Measurements from ENCODE around the gene U2AF2. TPM values are rescaled to one million over a fixed set of nuclear protein-coding genes. Genes with fewer than 3 reads are reported as not detected.
A peak's percentile ranks its signal among the peaks of the same experiment; 100 is the strongest.

U2AF2 gene
- total RNA-seq, 1 donor from 2014 or later: 143 TPM

DNA sequence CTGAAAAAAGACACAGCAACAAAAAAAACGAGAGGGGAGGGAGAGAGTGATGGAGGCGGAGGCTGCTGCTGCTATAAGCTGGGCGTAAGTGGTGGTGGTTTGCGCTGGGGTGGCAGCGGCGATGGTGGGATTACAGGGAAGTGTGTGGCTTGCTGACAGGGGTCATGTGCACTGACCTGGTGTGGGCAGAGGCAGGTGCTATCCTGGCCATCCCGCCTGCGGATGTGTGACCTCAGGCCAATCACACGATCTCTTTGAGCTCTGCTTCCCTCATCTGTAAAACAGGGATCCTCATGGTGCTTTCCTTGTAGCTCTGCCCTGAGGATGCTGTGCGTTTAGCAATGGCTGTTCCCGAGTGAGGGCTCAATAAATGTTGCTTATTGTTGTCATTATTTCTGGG lies 17.3 kb upstream of the U2AF2 start:
- no peaks in the 10 kb centered on the region for H3K9me3 ChIP-seq
- DNase-seq (no peak), ATAC-seq (no peak)
- H3K4me3 ChIP-seq: no peak overlapping the region
- TF ChIP-seq, protein P1, sequence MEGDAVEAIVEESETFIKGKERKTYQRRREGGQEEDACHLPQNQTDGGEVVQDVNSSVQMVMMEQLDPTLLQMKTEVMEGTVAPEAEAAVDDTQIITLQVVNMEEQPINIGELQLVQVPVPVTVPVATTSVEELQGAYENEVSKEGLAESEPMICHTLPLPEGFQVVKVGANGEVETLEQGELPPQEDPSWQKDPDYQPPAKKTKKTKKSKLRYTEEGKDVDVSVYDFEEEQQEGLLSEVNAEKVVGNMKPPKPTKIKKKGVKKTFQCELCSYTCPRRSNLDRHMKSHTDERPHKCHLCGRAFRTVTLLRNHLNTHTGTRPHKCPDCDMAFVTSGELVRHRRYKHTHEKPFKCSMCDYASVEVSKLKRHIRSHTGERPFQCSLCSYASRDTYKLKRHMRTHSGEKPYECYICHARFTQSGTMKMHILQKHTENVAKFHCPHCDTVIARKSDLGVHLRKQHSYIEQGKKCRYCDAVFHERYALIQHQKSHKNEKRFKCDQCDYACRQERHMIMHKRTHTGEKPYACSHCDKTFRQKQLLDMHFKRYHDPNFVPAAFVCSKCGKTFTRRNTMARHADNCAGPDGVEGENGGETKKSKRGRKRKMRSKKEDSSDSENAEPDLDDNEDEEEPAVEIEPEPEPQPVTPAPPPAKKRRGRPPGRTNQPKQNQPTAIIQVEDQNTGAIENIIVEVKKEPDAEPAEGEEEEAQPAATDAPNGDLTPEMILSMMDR (IDR thresholded peaks at IDR 0.05): no peak
- no peak overlapping the region for H3K27ac ChIP-seq
- H3K36me3 ChIP-seq: no peaks in the 10 kb centered on the region
- peaks cover 74% of the 10 kb centered on the region for H3K4me1 ChIP-seq
- no peaks in the 10 kb centered on the region for H3K27me3 ChIP-seq (ENCODE audit: low read depth)
- intact Hi-C loops (cut with DNase I): no loop called here

DNA sequence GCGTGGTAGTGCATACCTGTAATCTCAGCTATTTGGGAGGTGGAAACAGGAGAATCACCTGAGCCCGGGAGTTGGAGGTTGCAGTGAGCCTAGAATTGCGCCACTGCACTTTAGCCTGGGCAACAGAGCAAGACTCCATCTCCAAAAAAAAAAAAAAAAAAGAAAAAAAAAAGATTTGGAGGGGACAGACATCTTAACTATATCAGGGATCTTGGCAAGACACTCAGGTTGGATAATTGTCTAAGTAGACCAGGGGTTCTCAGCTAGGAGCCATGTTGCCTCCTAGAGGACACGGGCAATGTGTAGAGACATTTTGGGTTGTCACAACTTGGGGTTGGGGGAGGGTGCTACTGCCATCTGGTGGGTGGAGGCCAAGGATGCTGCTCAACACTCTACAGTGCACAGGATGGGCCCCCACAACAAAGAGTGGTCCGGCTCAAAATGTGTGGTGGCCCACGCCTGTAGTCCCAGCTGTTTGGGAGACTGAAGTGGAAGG lies 15.9 kb upstream of the U2AF2 start:
- DNase-seq: no peak
- intact Hi-C loops (cut with DNase I): no loop called here
- no peak for ATAC-seq
- TF ChIP-seq, protein P1 (IDR thresholded peaks at IDR 0.05): peak; percentile 42
- Histone ChIP-seq H3K4me3 (no peak overlapping the region), H3K9me3 (no peaks in the 10 kb centered on the region), H3K27ac (no peak overlapping the region), H3K4me1 (peaks cover 72% of the 10 kb centered on the region), H3K27me3 (ENCODE audit: low read depth) (no peaks in the 10 kb centered on the region), H3K36me3 (no peaks in the 10 kb centered on the region)

DNA sequence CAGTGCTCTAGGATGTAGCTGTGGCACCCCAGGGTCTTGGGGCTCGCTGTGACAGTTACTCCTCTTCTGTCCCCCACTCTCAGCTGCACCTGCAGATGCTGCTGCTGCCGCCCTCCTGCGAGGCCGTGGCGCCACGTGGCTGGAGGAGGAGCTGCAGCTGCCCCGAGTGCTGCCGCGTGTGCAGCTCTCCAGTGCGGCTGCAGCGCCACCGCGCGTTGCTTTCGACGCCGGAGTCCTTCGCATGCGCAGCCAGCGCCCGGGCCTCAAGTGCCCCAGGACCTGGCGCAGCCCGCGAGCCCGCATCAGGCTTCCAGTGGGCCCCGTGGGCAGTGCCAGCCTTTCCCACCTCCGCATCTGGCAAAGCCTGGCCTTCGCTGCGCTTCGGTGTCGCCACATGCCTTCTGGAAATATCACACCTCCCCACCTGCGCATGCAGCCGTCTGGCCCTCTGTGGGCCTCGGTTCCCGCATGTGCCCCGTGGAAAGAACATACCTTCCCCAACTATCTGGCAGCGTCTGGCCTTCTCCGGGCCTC lies 14.7 kb upstream of the U2AF2 start:
- H3K4me1 ChIP-seq: peaks cover 78% of the 10 kb centered on the region
- ATAC-seq: peak; percentile 47 to 55

DNA sequence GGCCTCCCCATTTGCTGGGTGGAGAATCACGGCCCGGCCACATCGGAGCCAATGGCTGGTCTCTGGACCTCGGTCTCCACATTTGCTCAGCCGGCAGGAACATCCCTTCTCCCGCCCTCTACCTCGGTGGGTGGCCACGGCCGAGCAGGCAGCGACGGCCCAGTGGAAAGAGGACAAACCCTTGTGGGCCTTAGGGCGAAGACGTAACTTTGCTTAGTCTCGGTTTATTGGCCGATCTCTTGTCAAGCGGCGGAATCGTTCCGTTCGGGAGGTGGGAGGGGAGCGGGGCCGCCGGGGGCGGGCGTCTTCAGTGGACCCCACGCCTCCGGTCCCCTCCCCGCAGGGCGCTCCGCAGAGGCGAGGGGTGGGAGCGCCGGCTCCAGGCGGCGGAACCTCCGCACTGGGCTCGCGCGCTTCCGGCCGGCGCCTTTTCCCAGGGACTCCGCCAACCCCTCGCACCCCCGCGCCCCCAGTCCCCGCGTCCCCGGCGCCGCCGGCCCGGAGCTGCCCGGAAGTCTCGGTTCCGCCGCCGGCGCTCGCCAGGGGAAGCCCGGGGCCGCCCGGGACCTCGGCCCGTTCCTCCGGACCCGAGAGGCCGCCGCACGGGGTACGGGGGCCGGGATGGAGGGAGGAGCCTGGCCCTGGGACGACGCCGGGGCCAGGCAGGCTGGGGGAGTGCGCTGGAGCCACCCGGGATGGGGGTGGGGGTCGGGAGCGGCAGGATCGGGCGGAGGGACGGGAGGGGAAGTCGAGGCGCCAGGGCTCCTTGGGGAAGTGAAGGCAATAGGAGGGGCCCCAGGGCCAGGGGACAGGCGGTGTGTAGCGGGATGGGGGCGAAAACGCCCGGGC lies 14.0 kb upstream of the U2AF2 start, which contains the start of gene ZNF580:
TSS of gene ZNF580 (plus strand) at position 426 of the 849 bp plus-strand sequence. CDS start 1,507 bp downstream, outside the sequence.
- Histone ChIP-seq H3K4me1 (peaks cover 74% of the 10 kb centered on the region), H3K27me3 (ENCODE audit: low read depth) (no peaks in the 10 kb centered on the region), H3K27ac (peak within 1 kb of the TSS; percentile 81), H3K36me3 (peaks cover 12% of the 10 kb centered on the region), H3K9me3 (no peaks in the 10 kb centered on the region), H3K4me3 (peak within 1 kb of the TSS; percentile 82)
- peak; percentile 80 to 82 for ATAC-seq
- DNase-seq: peak; percentile 73
- TF ChIP-seq, protein P1 (IDR thresholded peaks at IDR 0.05): no peak
- intact Hi-C loops (cut with DNase I): no loop called here

More for the DNA sequence above, 14.7 kb upstream of the U2AF2 start:
- Histone ChIP-seq H3K27ac (peak overlapping the region; percentile 81), H3K9me3 (no peaks in the 10 kb centered on the region), H3K27me3 (ENCODE audit: low read depth) (no peaks in the 10 kb centered on the region), H3K36me3 (peaks cover 5% of the 10 kb centered on the region), H3K4me3 (peak overlapping the region; percentile 82)
- TF ChIP-seq, protein P1 (IDR thresholded peaks at IDR 0.05): peak; percentile 58
- intact Hi-C loops (cut with DNase I): no loop called here
- peak; percentile 88 for DNase-seq

DNA sequence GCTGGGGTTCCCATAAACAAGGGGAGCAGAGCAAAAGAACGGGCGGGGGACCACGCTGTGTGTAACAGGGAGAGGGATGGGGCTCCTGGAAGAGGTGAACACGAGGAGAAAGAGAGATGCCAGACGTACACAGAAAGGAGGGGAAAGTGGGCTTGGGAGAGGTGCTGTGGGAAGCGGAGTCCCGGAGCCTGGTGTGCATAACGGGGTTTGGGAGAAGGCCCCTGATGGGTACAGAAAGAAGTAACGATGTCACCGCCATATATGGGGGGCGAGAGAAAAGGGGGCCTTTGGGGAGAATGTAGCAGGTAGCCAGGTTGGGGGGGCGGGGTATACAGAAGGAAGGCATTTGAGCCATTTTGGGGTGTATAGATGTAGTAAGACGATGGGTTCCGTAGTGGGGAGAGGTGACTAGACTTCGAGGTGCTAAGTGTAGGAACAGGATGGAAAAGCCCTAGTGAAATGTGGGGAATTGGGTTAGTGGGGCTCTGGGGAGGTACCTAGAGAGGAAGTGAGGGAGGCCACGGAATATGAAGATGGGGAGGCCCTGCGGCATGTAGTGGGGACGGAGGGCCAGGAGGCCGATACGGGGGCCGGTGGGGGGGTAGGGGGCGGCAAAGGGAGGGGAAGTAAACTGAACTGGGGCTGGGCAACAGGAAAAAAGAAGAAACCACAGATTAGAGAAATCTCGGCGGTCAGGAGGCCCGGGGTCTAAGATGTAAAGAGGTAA lies 13.2 kb upstream of the U2AF2 start:
- Histone ChIP-seq H3K4me1 (peaks cover 66% of the 10 kb centered on the region), H3K27ac (peak overlapping the region; percentile 81), H3K36me3 (peaks cover 12% of the 10 kb centered on the region), H3K9me3 (no peaks in the 10 kb centered on the region), H3K4me3 (peak overlapping the region; percentile 82), H3K27me3 (ENCODE audit: low read depth) (no peaks in the 10 kb centered on the region)
- intact Hi-C loops (cut with DNase I): no loop called here
- peak in 1 of 2 donors; percentile 1 for ATAC-seq
- TF ChIP-seq, protein P1 (IDR thresholded peaks at IDR 0.05): no peak
- DNase-seq: no peak
